DND-41 (cell line): Measurements from ENCODE around the gene PCSK9.

Source experiments
- EZH2 ChIP-seq: IDR thresholded peaks from 3 replicates; pipeline ENCODE4 v1.6.1; 2012; ENCODE audit warnings: borderline replicate concordance, low read depth, mild to moderate bottlenecking, moderate library complexity, low read length, inconsistent platforms; ENCODE audit not compliant: severe bottlenecking
- TF ChIP-seq, protein P1 (sequence below): IDR thresholded peaks from 2 replicates; pipeline ENCODE4 v1.5.1; 2012; ENCODE audit warnings: borderline replicate concordance, low read length, moderate library complexity, mild to moderate bottlenecking; ENCODE audit not compliant: poor library complexity, severe bottlenecking; ENCODE audit errors: extremely low read depth

DNA sequence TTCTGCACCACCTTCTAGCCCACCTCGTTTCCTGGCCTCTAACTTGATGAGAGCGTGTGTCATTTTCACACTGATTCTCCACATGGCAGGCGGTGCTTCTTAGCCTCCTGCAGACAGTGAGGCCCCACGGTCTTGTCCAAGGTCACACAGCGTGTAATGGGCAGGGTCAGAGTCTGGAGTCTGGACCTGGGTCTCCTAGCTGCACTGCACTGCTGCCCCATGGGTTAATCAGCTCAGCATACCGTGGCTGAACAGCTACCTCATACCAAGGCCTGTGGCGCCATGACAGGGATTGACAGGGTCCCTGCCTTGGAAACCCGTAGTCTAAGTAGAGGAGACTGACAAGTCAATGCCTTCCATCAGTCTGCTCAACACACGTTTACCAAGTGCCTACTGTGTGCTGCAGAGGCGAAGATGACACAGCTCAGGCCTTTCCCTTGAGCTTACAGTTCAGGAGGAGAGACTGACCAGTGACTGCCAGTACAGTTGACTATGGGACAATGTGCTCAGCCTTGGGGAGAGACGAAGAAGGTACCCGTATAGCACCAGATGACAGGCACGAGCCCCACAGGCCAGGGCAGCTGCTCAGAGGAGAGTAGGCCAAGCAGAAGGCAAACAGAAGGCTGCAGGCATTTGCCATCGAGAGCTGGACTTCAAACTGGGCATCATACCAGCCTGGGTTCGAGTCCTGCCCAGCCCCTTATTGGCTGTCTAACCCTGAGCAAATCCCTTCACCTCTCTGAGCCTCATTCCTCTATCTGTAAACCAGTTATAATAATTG lies 5.5 kb downstream of the PCSK9 start:
- TF ChIP-seq, protein P1, sequence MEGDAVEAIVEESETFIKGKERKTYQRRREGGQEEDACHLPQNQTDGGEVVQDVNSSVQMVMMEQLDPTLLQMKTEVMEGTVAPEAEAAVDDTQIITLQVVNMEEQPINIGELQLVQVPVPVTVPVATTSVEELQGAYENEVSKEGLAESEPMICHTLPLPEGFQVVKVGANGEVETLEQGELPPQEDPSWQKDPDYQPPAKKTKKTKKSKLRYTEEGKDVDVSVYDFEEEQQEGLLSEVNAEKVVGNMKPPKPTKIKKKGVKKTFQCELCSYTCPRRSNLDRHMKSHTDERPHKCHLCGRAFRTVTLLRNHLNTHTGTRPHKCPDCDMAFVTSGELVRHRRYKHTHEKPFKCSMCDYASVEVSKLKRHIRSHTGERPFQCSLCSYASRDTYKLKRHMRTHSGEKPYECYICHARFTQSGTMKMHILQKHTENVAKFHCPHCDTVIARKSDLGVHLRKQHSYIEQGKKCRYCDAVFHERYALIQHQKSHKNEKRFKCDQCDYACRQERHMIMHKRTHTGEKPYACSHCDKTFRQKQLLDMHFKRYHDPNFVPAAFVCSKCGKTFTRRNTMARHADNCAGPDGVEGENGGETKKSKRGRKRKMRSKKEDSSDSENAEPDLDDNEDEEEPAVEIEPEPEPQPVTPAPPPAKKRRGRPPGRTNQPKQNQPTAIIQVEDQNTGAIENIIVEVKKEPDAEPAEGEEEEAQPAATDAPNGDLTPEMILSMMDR = no peak
- no peak for TF ChIP-seq EZH2
